Caco-2 (cell line): ENCODE results near the gene GANAB. TPM values are rescaled to one million over a fixed set of nuclear protein-coding genes. Genes with fewer than 3 reads are reported as not detected.

ENCODE experiments used
- BruUV-seq: library from RNA; stranded (reverse); fragments of 400-500 nt; replicated peaks from 2 replicates; lab custom pipeline; 2021; lab: Mats Ljungman, UMichigan
- CTCF ChIA-PET: fragments of 300-600 bp; sonication (Branson Sonifier 250); formaldehyde crosslinking; loops from one replicate; lab custom pipeline; 2022; ENCODE audit warnings: antibody characterized with exemption; lab: Charles Lee
- POLR2A ChIA-PET: fragments of 300-600 bp; sonication (Branson Sonifier 250); formaldehyde crosslinking; loops from one replicate; lab custom pipeline; 2022; ENCODE audit warnings: antibody characterized with exemption; lab: Charles Lee
- DNase-seq, 2 experiments: peaks; one replicate each; pipeline versions ENCODE4 v3.0.0 to v3.0.0-alpha.2; 2020 to 2022
- H3K27me3 ChIP-seq: replicated peaks from 2 replicates; pipeline ENCODE4 v1.6.0; 2011; ENCODE audit warnings: low read length; ENCODE audit not compliant: control insufficient read depth, insufficient read depth
- H3K36me3 ChIP-seq: 2 replicates; pipeline ENCODE4 v1.5.1; 2011; ENCODE audit warnings: low read length; ENCODE audit not compliant: control insufficient read depth, insufficient read depth
- H3K4me1 ChIP-seq: fragments of 250-450 bp; sonication (Bioruptor Pico); 2 replicates; pipeline ENCODE4 v1.5.1; 2020; ENCODE audit warnings: mild to moderate bottlenecking
- H3K4me3 ChIP-seq: 2 replicates; pipeline ENCODE4 v1.5.1; 2011; ENCODE audit warnings: low read depth, mild to moderate bottlenecking, control low read depth, low read length
- H3K9me3 ChIP-seq: fragments of 250-450 bp; sonication (Bioruptor Pico); 2 replicates; pipeline ENCODE4 v1.5.1; 2020; ENCODE audit warnings: mild to moderate bottlenecking, moderate library complexity
- H3K27ac Mint-ChIP-seq: one replicate; pipeline ENCODE4 v1.8.0; 2022; ENCODE audit warnings: mixed read lengths; ENCODE audit not compliant: unreplicated experiment
- H3K27me3 Mint-ChIP-seq: one replicate; pipeline ENCODE4 v1.8.0; 2022; ENCODE audit warnings: mixed read lengths; ENCODE audit not compliant: insufficient read depth, unreplicated experiment
- H3K36me3 Mint-ChIP-seq: one replicate; pipeline ENCODE4 v1.8.0; 2022; ENCODE audit warnings: mild to moderate bottlenecking, mixed read lengths; ENCODE audit not compliant: insufficient read depth, unreplicated experiment
- H3K4me1 Mint-ChIP-seq: one replicate; pipeline ENCODE4 v1.8.0; 2022; ENCODE audit warnings: low read depth, mixed read lengths; ENCODE audit not compliant: unreplicated experiment
- H3K4me3 Mint-ChIP-seq: one replicate; pipeline ENCODE4 v1.8.0; 2022; ENCODE audit warnings: mild to moderate bottlenecking, moderate library complexity, mixed read lengths; ENCODE audit not compliant: unreplicated experiment
- H3K9me3 Mint-ChIP-seq: one replicate; pipeline ENCODE4 v1.8.0; 2022; ENCODE audit warnings: mixed read lengths; ENCODE audit not compliant: unreplicated experiment
- CTCF ChIP-seq, 2 experiments: fragments of 200-600 bp in 1 of 2; IDR thresholded peaks; 1 replicate in 1 of 2; 2 replicates in 1 of 2; pipeline versions ENCODE4 v1.5.1 to v1.8.0; 2011 to 2022; ENCODE audit warnings: antibody characterized with exemption in 1 of 2, control low read depth in 1 of 2, inconsistent platforms in 1 of 2, low read depth in 1 of 2, low read length in 1 of 2, mild to moderate bottlenecking in 1 of 2, moderate library complexity in 1 of 2; ENCODE audit not compliant: insufficient read depth in 1 of 2, severe bottlenecking in 1 of 2, unreplicated experiment in 1 of 2
- intact Hi-C: fragments of 100-400 bp; cut with micrococcal nuclease; formaldehyde crosslinking; loops from one replicate; pipeline ENCODE4 v1.10.0; 2022; ENCODE audit not compliant: unreplicated experiment
- total RNA-seq: library from RNA; stranded (reverse); gene quantifications from 2 replicates; pipeline ENCODE4 v1.2.3, GENCODE V29; 2022

The GANAB gene
- total RNA-seq, 1 experiment from 2014 or later = 442 TPM

GRCh38 chr11:62682518-62682917 is 36.1 kb upstream of the GANAB start:
- no peak for DNase-seq
- Histone ChIP-seq H3K9me3 (no peaks in the 10 kb centered on the region), H3K27me3 (no peaks in the 10 kb centered on the region), H3K4me1 (no peaks in the 10 kb centered on the region; the same call in 1 of the 2 replicates), H3K4me3 (no peak overlapping the region), H3K36me3 (no peaks in the 10 kb centered on the region)
- intact Hi-C loops = no loop called here
- H3K9me3 Mint-ChIP-seq = no peaks in the 10 kb centered on the region
- H3K4me1 Mint-ChIP-seq = peaks cover 7% of the 10 kb centered on the region
- no peaks in the 10 kb centered on the region for H3K27me3 Mint-ChIP-seq
- no peak overlapping the region for H3K27ac Mint-ChIP-seq
- peaks cover 7% of the 10 kb centered on the region for H3K36me3 Mint-ChIP-seq
- H3K4me3 Mint-ChIP-seq = no peak overlapping the region
- POLR2A ChIA-PET = no interaction called here
- no peak for TF ChIP-seq CTCF (IDR thresholded peaks at IDR 0.05; ENCODE audit: insufficient read depth in 1 of 2, low read depth in 1 of 2, low read length in 1 of 2, severe bottlenecking in 1 of 2, unreplicated experiment in 1 of 2)
- BruUV-seq = no TSS peak
- CTCF ChIA-PET = interaction anchor here (0.6 kb wide), 1 partner anchor 341 kb away, joined by 5 read pairs; no protein-coding TSS in a partner anchor

- peak; percentile 66 to 76 for DNase-seq
- ChIA-PET CTCF (interaction anchor here (0.6 to 1.5 kb wide), 7 partner anchors 14 to 91 kb away, joined by 3 to 12 read pairs (median 5); partner anchors contain the start of genes C11orf98, CSKMT, TAF6L and ZBTB3), POLR2A (interaction anchor here (0.8 to 1.5 kb wide), 4 partner anchors 9 to 89 kb away, joined by 4 to 7 read pairs (median 5); partner anchors contain the start of genes C11orf98, CSKMT, LBHD1 and TUT1)
- Mint-ChIP-seq H3K9me3 (no peaks in the 10 kb centered on the region), H3K4me3 (peak overlapping the region; percentile 38), H3K4me1 (peaks cover 15% of the 10 kb centered on the region), H3K27me3 (no peaks in the 10 kb centered on the region), H3K27ac (peak overlapping the region; percentile 49), H3K36me3 (peaks cover 13% of the 10 kb centered on the region)
- intact Hi-C loops = loop anchor here (1.0 kb wide), 1 partner anchor 41 kb away; no protein-coding TSS in a partner anchor
- H3K27me3 ChIP-seq = no peaks in the 10 kb centered on the region
- no TSS peak for BruUV-seq
- no peak overlapping the region for H3K4me3 ChIP-seq
- no peaks in the 10 kb centered on the region for H3K9me3 ChIP-seq
- H3K36me3 ChIP-seq = no peaks in the 10 kb centered on the region
- TF ChIP-seq CTCF (IDR thresholded peaks at IDR 0.05; ENCODE audit: insufficient read depth in 1 of 2, low read depth in 1 of 2, low read length in 1 of 2, severe bottlenecking in 1 of 2, unreplicated experiment in 1 of 2) = peak; percentile 45 to 66
- no peaks in the 10 kb centered on the region; the same call in 1 of the 2 replicates for H3K4me1 ChIP-seq
Observed at GRCh38 chr11:62680825-62681240, 34.4 kb upstream of the GANAB start.

GRCh38 chr11:62678770-62679696 is 32.6 kb upstream of the GANAB start, which contains the start of gene UBXN1:
UBXN1 (minus strand) TSS chr11:62679073; CDS start chr11:62678923, 150 bp downstream.
- Histone ChIP-seq H3K27me3 (no peaks in the 10 kb centered on the region), H3K4me3 (peak within 1 kb of the TSS; percentile 95), H3K9me3 (no peaks in the 10 kb centered on the region), H3K4me1 (no peaks in the 10 kb centered on the region; the same call in 1 of the 2 replicates), H3K36me3 (no peaks in the 10 kb centered on the region)
- Mint-ChIP-seq H3K9me3 (no peaks in the 10 kb centered on the region), H3K4me3 (peak within 1 kb of the TSS; percentile 81), H3K4me1 (peaks cover 15% of the 10 kb centered on the region), H3K27me3 (no peaks in the 10 kb centered on the region), H3K36me3 (peaks cover 26% of the 10 kb centered on the region), H3K27ac (peak within 1 kb of the TSS; percentile 91)
- no peak for TF ChIP-seq CTCF (IDR thresholded peaks at IDR 0.05; ENCODE audit: insufficient read depth in 1 of 2, low read depth in 1 of 2, low read length in 1 of 2, severe bottlenecking in 1 of 2, unreplicated experiment in 1 of 2)
- ChIA-PET CTCF (no interaction called here), POLR2A (interaction anchor here (0.6 kb wide), 1 partner anchor 177 kb away, joined by 8 read pairs; no protein-coding TSS in a partner anchor)
- peak; percentile 87 to 88 for DNase-seq
- intact Hi-C loops = loop anchor here (1.0 to 10.0 kb wide), 3 partner anchors 8 to 284 kb away; partner anchors contain the start of gene UQCC3
- TSS peak; percentile 64 for BruUV-seq
